Endodermal cell (in vitro differentiated cells): ENCODE results near the gene IL6ST. TPM values are rescaled to one million over a fixed set of nuclear protein-coding genes. Genes with fewer than 3 reads are reported as not detected.
"Not testable (repeated sequence)": the region's sequence is repeated elsewhere in the genome, so short reads cannot be mapped to it uniquely, and the experiment has no call there.

Source experiments
- DNase-seq: peaks from one replicate; pipeline ENCODE4 v3.0.0-alpha.2; 2017
- H3K27ac ChIP-seq: 2 replicates; pipeline ENCODE4 v1.5.1; 2013; ENCODE audit warnings: mild to moderate bottlenecking, low read depth, low read length, moderate library complexity
- H3K27me3 ChIP-seq: 2 replicates; pipeline ENCODE4 v1.6.1; 2013; ENCODE audit warnings: mild to moderate bottlenecking, low read length, moderate library complexity; ENCODE audit not compliant: insufficient read depth, control insufficient read depth, poor library complexity, severe bottlenecking
- H3K36me3 ChIP-seq: 2 replicates; pipeline ENCODE4 v1.7.0; 2013; ENCODE audit warnings: mild to moderate bottlenecking, low read length, moderate library complexity; ENCODE audit not compliant: control insufficient read depth, insufficient read depth
- H3K4me1 ChIP-seq: one replicate; pipeline ENCODE4 v1.7.0; 2013; ENCODE audit warnings: low read length; ENCODE audit not compliant: control insufficient read depth, insufficient read depth
- H3K4me3 ChIP-seq: 2 replicates; pipeline ENCODE4 v1.5.1; 2013; ENCODE audit warnings: mild to moderate bottlenecking, low read length, moderate library complexity
- H3K9ac ChIP-seq: 2 replicates; pipeline ENCODE4 v1.6.1; 2013; ENCODE audit warnings: mild to moderate bottlenecking, low read length, moderate library complexity; ENCODE audit not compliant: poor library complexity, severe bottlenecking; ENCODE audit errors: extremely low read depth
- H3K9me3 ChIP-seq: 2 replicates; pipeline ENCODE4 v1.6.1; 2013; ENCODE audit warnings: mild to moderate bottlenecking, low read length, moderate library complexity; ENCODE audit not compliant: control insufficient read depth
- H3K27ac Mint-ChIP-seq: 2 replicates; pipeline ENCODE4 v1.8.0; 2020; ENCODE audit warnings: mixed read lengths
- H3K27me3 Mint-ChIP-seq: 2 replicates; pipeline ENCODE4 v1.8.0; 2021; ENCODE audit warnings: mild to moderate bottlenecking, mixed read lengths; ENCODE audit not compliant: insufficient read depth
- H3K36me3 Mint-ChIP-seq: 2 replicates; pipeline ENCODE4 v1.8.0; 2020; ENCODE audit warnings: low read depth, mixed read lengths
- H3K4me1 Mint-ChIP-seq: 2 replicates; pipeline ENCODE4 v1.8.0; 2020; ENCODE audit warnings: mixed read lengths
- H3K4me3 Mint-ChIP-seq: 2 replicates; pipeline ENCODE4 v1.8.0; 2020; ENCODE audit warnings: mild to moderate bottlenecking, moderate library complexity, mixed read lengths
- H3K9me3 Mint-ChIP-seq: 2 replicates; pipeline ENCODE4 v1.8.0; 2020; ENCODE audit warnings: mild to moderate bottlenecking, mixed read lengths
- WGBS, 2 experiments: methylation state at CpG; one replicate each; pipeline versions ENCODE4 v1.1.5 to v1.1.7; 2013; ENCODE audit warnings: missing lambda C conversion rate in 2 of 2, mixed read lengths in 1 of 2; ENCODE audit not compliant: insufficient coverage in 1 of 2, insufficient read length in 1 of 2; 5-methylcytosine and 5-hydroxymethylcytosine counted together
- total RNA-seq, 2 donors: library from RNA; stranded (reverse); fragmentation: NEBNext Ultra II Directional in 1 of 2; extraction: Animal tissue kit (Norgen Biotek cat#: 25700) in 1 of 2; gene quantifications; 2 replicates in 1 of 2; 3 replicates in 1 of 2; pipeline ENCODE4 v1.2.1, GENCODE V29; 2021
- TF ChIP-seq, protein P1 (sequence below): fragments of 200-600 bp; sonication (generic); conservative IDR thresholded peaks from 2 replicates; pipeline ENCODE4 v1.5.0; 2021; ENCODE audit warnings: antibody characterized with exemption, mild to moderate bottlenecking

The IL6ST gene
- total RNA-seq, 2 donors from 2014 or later = 26.3 to 30.4 TPM

DNA sequence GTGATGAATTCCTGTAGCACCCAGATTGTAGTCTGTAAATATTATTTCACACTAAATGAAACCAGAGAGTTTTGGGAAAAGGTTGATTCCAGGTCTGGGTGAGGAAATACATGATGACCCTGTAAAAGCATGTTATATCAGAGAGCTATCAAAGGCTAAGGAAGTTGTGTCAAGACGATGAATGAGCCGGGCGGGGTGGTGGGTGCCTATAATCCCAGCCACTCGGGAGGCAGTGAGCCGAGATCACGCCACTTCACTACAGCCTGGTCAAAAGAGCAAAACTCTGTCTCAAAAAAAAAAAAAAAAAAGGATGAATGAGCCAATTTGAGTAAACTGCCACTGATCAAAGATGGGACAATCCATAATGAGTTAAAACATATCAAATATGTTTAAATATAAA is 29.2 kb downstream of the IL6ST start:
- H3K9me3 Mint-ChIP-seq = no peaks in the 10 kb centered on the region
- Histone ChIP-seq H3K9me3 (no peaks in the 10 kb centered on the region), H3K9ac (no peak overlapping the region), H3K27ac (no peak overlapping the region), H3K36me3 (peaks cover 77% of the 10 kb centered on the region), H3K4me3 (no peak overlapping the region), H3K4me1 (no peaks in the 10 kb centered on the region), H3K27me3 (no peaks in the 10 kb centered on the region)
- no peak for DNase-seq
- H3K27me3 Mint-ChIP-seq = no peaks in the 10 kb centered on the region
- TF ChIP-seq, protein P1, sequence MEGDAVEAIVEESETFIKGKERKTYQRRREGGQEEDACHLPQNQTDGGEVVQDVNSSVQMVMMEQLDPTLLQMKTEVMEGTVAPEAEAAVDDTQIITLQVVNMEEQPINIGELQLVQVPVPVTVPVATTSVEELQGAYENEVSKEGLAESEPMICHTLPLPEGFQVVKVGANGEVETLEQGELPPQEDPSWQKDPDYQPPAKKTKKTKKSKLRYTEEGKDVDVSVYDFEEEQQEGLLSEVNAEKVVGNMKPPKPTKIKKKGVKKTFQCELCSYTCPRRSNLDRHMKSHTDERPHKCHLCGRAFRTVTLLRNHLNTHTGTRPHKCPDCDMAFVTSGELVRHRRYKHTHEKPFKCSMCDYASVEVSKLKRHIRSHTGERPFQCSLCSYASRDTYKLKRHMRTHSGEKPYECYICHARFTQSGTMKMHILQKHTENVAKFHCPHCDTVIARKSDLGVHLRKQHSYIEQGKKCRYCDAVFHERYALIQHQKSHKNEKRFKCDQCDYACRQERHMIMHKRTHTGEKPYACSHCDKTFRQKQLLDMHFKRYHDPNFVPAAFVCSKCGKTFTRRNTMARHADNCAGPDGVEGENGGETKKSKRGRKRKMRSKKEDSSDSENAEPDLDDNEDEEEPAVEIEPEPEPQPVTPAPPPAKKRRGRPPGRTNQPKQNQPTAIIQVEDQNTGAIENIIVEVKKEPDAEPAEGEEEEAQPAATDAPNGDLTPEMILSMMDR = no peak
- peaks cover 28% of the 10 kb centered on the region for H3K36me3 Mint-ChIP-seq
- H3K4me3 Mint-ChIP-seq = no peak overlapping the region
- H3K27ac Mint-ChIP-seq = no peak overlapping the region
- H3K4me1 Mint-ChIP-seq = no peaks in the 10 kb centered on the region
- 94 to 95% methylated on average over 3 to 6 of the region's 6 CpGs for WGBS, 2 experiments

- 95 to 96% methylated on average over 5 to 7 of the region's 7 CpGs for WGBS, 2 experiments
- no peak for DNase-seq
- Histone ChIP-seq H3K4me3 (no peak overlapping the region), H3K27ac (no peak overlapping the region), H3K27me3 (no peaks in the 10 kb centered on the region), H3K4me1 (no peaks in the 10 kb centered on the region), H3K9ac (no peak overlapping the region), H3K9me3 (no peaks in the 10 kb centered on the region), H3K36me3 (peaks cover 90% of the 10 kb centered on the region)
- H3K27ac Mint-ChIP-seq = no peak overlapping the region
- peaks cover 40% of the 10 kb centered on the region for H3K36me3 Mint-ChIP-seq
- H3K27me3 Mint-ChIP-seq = no peaks in the 10 kb centered on the region
- TF ChIP-seq, protein P1 = no peak
- H3K9me3 Mint-ChIP-seq = no peaks in the 10 kb centered on the region
- H3K4me1 Mint-ChIP-seq = no peaks in the 10 kb centered on the region
- no peak overlapping the region for H3K4me3 Mint-ChIP-seq
These were observed 34.0 kb downstream of the IL6ST start for GRCh38 chr5:55960779-55961178.

DNA sequence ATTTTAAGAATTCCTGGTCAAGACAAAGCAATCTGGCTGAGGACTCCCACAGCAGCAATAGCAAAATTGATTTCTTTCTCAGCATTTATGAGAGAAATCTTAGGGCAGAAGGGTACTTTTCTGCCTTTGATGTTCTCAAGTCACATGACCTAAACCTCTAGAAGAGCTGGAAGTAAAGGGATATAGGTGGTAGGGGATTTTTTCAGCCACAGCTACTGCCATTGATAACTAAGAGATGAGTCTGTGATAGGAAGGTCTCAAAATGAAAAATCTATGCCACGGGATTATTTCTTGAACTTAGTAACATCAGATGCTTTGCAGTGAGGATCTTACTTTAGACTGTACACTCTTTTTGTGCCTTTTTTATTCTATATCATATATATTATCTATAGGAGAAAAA is 35.6 kb downstream of the IL6ST start:
- TF ChIP-seq, protein P1 = no peak
- 86% methylated on average over 1 of the region's 1 CpG; no CpG with 5 or more reads in 1 of the 2 experiments for WGBS, 2 experiments
- no peak for DNase-seq
- Histone ChIP-seq H3K36me3 (peaks cover 93% of the 10 kb centered on the region), H3K9me3 (no peaks in the 10 kb centered on the region), H3K27me3 (no peaks in the 10 kb centered on the region), H3K4me1 (no peaks in the 10 kb centered on the region), H3K4me3 (no peak overlapping the region), H3K27ac (no peak overlapping the region), H3K9ac (no peak overlapping the region)
- H3K4me1 Mint-ChIP-seq = no peaks in the 10 kb centered on the region
- H3K36me3 Mint-ChIP-seq = peaks cover 50% of the 10 kb centered on the region
- H3K27ac Mint-ChIP-seq = no peak overlapping the region
- no peaks in the 10 kb centered on the region for H3K27me3 Mint-ChIP-seq
- no peaks in the 10 kb centered on the region for H3K9me3 Mint-ChIP-seq
- no peak overlapping the region for H3K4me3 Mint-ChIP-seq

DNA sequence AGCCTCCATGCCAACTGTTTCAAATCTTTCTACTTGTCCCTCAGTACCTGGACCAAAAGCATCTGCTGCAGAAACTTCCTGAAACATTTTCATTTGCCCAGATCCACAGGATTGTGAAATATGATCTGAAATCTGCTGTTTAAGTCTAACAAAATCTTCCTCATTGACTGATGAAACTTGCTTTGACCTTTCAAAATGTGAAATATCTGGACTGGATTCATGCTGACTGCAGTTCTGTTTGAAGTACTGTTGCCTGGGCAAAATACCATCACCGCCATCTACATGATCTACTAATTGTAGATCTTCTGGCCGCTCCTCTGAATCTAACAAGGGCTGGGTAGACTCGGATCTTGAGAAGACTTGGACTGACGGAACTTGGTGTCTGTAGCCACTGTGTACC is 53.6 kb downstream of the IL6ST start:
- H3K9ac ChIP-seq, H3K4me3 Mint-ChIP-seq, H3K27ac Mint-ChIP-seq, H3K4me1 ChIP-seq, H3K27me3 ChIP-seq, H3K4me1 Mint-ChIP-seq, H3K4me3 ChIP-seq, H3K9me3 Mint-ChIP-seq, H3K27me3 Mint-ChIP-seq, H3K9me3 ChIP-seq, H3K27ac ChIP-seq, DNase-seq: not testable (repeated sequence)
- peaks cover 76% of the 10 kb centered on the region for H3K36me3 ChIP-seq
- peaks cover 35% of the 10 kb centered on the region for H3K36me3 Mint-ChIP-seq
- WGBS, 2 experiments = 98 to 100% methylated on average over 4 of the region's 4 CpGs

DNA sequence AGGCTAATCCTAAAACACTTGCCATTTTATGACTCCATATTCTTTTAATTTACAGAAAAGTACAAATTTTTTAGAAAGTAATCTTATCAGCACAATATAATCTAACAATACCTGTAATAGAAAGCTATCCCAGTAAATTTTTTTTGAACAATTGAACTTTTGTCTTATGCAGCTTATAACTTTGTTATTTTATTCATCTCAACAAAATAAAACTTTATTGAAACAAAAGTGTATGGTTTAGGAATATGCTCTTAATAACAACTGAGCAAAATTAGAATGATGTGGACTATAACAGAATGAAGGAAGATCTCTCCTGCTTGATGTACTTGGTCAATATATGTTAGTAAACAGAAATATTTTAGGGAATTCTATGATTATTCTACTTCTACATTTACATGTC is 57.2 kb downstream of the IL6ST start:
- not testable (repeated sequence) for H3K27ac Mint-ChIP-seq, H3K27me3 ChIP-seq, DNase-seq, H3K9me3 ChIP-seq, H3K9me3 Mint-ChIP-seq, H3K4me1 Mint-ChIP-seq, H3K27me3 Mint-ChIP-seq, H3K4me3 Mint-ChIP-seq, H3K4me1 ChIP-seq, H3K9ac ChIP-seq, H3K4me3 ChIP-seq, H3K27ac ChIP-seq
- peaks cover 60% of the 10 kb centered on the region for H3K36me3 ChIP-seq
- H3K36me3 Mint-ChIP-seq = peaks cover 15% of the 10 kb centered on the region
